CD4-positive, alpha-beta T cell (primary cell): ENCODE data around the gene KDM2B. TPM values are rescaled to one million over a fixed set of nuclear protein-coding genes. Genes with fewer than 3 reads are reported as not detected.
A peak's percentile ranks its signal among the peaks of the same experiment; 100 is the strongest.

Source experiments
- ATAC-seq: fragments of 200-7000 bp; cut with Tn5 transposase; one replicate; pipeline ENCODE4 v1.10.0; 2022; ENCODE audit warnings: mild to moderate bottlenecking; ENCODE audit not compliant: poor library complexity
- CTCF ChIA-PET: fragments of 350-600 bp; sonication (Branson Sonifier 250); formaldehyde crosslinking; loops from one replicate; lab custom pipeline; 2021; ENCODE audit warnings: antibody characterized with exemption, inconsistent platforms; lab: Charles Lee
- POLR2A ChIA-PET: fragments of 350-600 bp; sonication (Branson Sonifier 250); formaldehyde crosslinking; loops from one replicate; lab custom pipeline; 2021; ENCODE audit warnings: antibody characterized with exemption, inconsistent platforms; lab: Charles Lee
- DNase-seq, 14 experiments: peaks; one replicate each; pipeline ENCODE4 v3.0.0-alpha.2; 2013 to 2020; ENCODE audit warnings: mixed read lengths in 2 of 14
- H3K27ac ChIP-seq, 2 donors: one replicate each; pipeline versions ENCODE4 v1.5.1 to v1.7.0; 2013; ENCODE audit warnings: low read length in 2 of 2, low read depth in 1 of 2, mild to moderate bottlenecking in 1 of 2
- H3K27me3 ChIP-seq, 2 experiments: 1 replicate in 1 of 2; 2 replicates in 1 of 2; pipeline versions ENCODE4 v1.6.1 to v1.7.0; 2013; ENCODE audit warnings: low read length in 2 of 2, control low read depth in 1 of 2, mild to moderate bottlenecking in 1 of 2, moderate library complexity in 1 of 2; ENCODE audit not compliant: insufficient read depth in 2 of 2, control insufficient read depth in 1 of 2
- H3K36me3 ChIP-seq: one replicate; pipeline ENCODE4 v1.6.1; 2013; ENCODE audit warnings: low read length, control low read depth; ENCODE audit not compliant: insufficient read depth
- H3K4me1 ChIP-seq: one replicate; pipeline ENCODE4 v1.6.1; 2013; ENCODE audit warnings: low read length, control low read depth; ENCODE audit not compliant: insufficient read depth
- H3K4me3 ChIP-seq: one replicate; pipeline ENCODE4 v1.5.1; 2013; ENCODE audit warnings: mild to moderate bottlenecking, low read length, moderate library complexity
- H3K9me3 ChIP-seq, 2 experiments: 1 replicate in 1 of 2; 2 replicates in 1 of 2; pipeline versions ENCODE4 v1.6.1 to v1.7.0; 2013; ENCODE audit warnings: low read length in 2 of 2, mild to moderate bottlenecking in 2 of 2, control low read depth in 1 of 2, moderate library complexity in 1 of 2; ENCODE audit not compliant: control insufficient read depth in 1 of 2, insufficient read depth in 1 of 2
- H3K27ac Mint-ChIP-seq: one replicate; pipeline ENCODE4 v1.8.0; 2020; ENCODE audit warnings: mixed read lengths
- H3K27me3 Mint-ChIP-seq: one replicate; pipeline ENCODE4 v1.8.0; 2021; ENCODE audit warnings: mixed read lengths
- H3K36me3 Mint-ChIP-seq: one replicate; pipeline ENCODE4 v1.8.0; 2021; ENCODE audit warnings: low read depth, mixed read lengths
- H3K4me1 Mint-ChIP-seq: one replicate; pipeline ENCODE4 v1.8.0; 2021; ENCODE audit warnings: low read depth, mixed read lengths
- H3K4me3 Mint-ChIP-seq: one replicate; pipeline ENCODE4 v1.8.0; 2020; ENCODE audit warnings: mild to moderate bottlenecking, mixed read lengths
- H3K9me3 Mint-ChIP-seq: one replicate; pipeline ENCODE4 v1.8.0; 2020; ENCODE audit warnings: mixed read lengths
- CTCF ChIP-seq: fragments of 200-600 bp; IDR thresholded peaks from one replicate; pipeline ENCODE4 v1.8.0; 2022; ENCODE audit warnings: antibody characterized with exemption, mild to moderate bottlenecking
- intact Hi-C, 2 experiments: fragments of 100-400 bp; cut with DNase I in 1 of 2; cut with micrococcal nuclease in 1 of 2; formaldehyde crosslinking; loops; one replicate each; pipeline versions ENCODE4 v1.15.1 to v1.9.0; 2023 to 2025; cut with DNase I, micrococcal nuclease
- total RNA-seq, 174 experiments: library from RNA in 2 of 174; stranded (reverse) in 2 of 174; gene quantifications; one replicate each; pipeline ENCODE4 v1.2.3 and lab custom pipeline; 2021 to 2026

KDM2B gene
- total RNA-seq, 2 experiments from 2014 or later, result 60.4 to 62.6 TPM

- no peak overlapping the region for H3K27ac ChIP-seq
- H3K4me3 Mint-ChIP-seq, result no peak overlapping the region
- CTCF ChIA-PET, result interaction anchor here (1.2 kb wide), 1 partner anchor 68 kb away, joined by 4 read pairs; no protein-coding TSS in a partner anchor
- DNase-seq (peak in 2 of 14 experiments; percentile 32 to 45), ATAC-seq (no peak)
- H3K9me3 Mint-ChIP-seq, result no peaks in the 10 kb centered on the region
- peaks cover 14% of the 10 kb centered on the region for H3K4me1 ChIP-seq
- H3K27ac Mint-ChIP-seq, result no peak overlapping the region
- no peaks in the 10 kb centered on the region for H3K27me3 ChIP-seq
- peaks cover 7% of the 10 kb centered on the region for H3K4me1 Mint-ChIP-seq
- no peaks in the 10 kb centered on the region for H3K36me3 ChIP-seq
- H3K36me3 Mint-ChIP-seq, result no peaks in the 10 kb centered on the region
- intact Hi-C loops, result no loop called here
- H3K27me3 Mint-ChIP-seq, result no peaks in the 10 kb centered on the region
- no peaks in the 10 kb centered on the region for H3K9me3 ChIP-seq
- H3K4me3 ChIP-seq, result no peak overlapping the region
- POLR2A ChIA-PET, result interaction anchor here (0.7 kb wide), 1 partner anchor 29 kb away, joined by 4 read pairs; no protein-coding TSS in a partner anchor
- no peak for TF ChIP-seq CTCF
Observed at GRCh38 chr12:121620333-121620891, 39.6 kb upstream of the KDM2B start.

GRCh38 chr12:121618659-121619233 is 37.9 kb upstream of the KDM2B start:
- H3K36me3 ChIP-seq, result no peaks in the 10 kb centered on the region
- DNase-seq (no peak), ATAC-seq (no peak)
- intact Hi-C loops, result no loop called here
- H3K27ac Mint-ChIP-seq, result no peak overlapping the region
- peaks cover 11% of the 10 kb centered on the region for H3K4me1 ChIP-seq
- no peak overlapping the region for H3K27ac ChIP-seq
- POLR2A ChIA-PET, result no interaction called here
- no peaks in the 10 kb centered on the region for H3K9me3 ChIP-seq
- CTCF ChIA-PET, result interaction anchor here (1.2 kb wide), 1 partner anchor 39 kb away, joined by 6 read pairs; no protein-coding TSS in a partner anchor
- H3K4me3 ChIP-seq, result no peak overlapping the region
- no peaks in the 10 kb centered on the region for H3K36me3 Mint-ChIP-seq
- TF ChIP-seq CTCF, result no peak
- no peaks in the 10 kb centered on the region for H3K27me3 ChIP-seq
- no peaks in the 10 kb centered on the region for H3K9me3 Mint-ChIP-seq
- H3K27me3 Mint-ChIP-seq, result no peaks in the 10 kb centered on the region
- H3K4me1 Mint-ChIP-seq, result peaks cover 4% of the 10 kb centered on the region
- no peak overlapping the region for H3K4me3 Mint-ChIP-seq

- Histone ChIP-seq H3K4me3 (no peak overlapping the region), H3K27ac (no peak overlapping the region), H3K36me3 (no peaks in the 10 kb centered on the region), H3K4me1 (peaks cover 14% of the 10 kb centered on the region), H3K27me3 (no peaks in the 10 kb centered on the region), H3K9me3 (no peaks in the 10 kb centered on the region)
- Mint-ChIP-seq H3K4me3 (no peak overlapping the region), H3K27ac (no peak overlapping the region), H3K36me3 (no peaks in the 10 kb centered on the region), H3K4me1 (peaks cover 4% of the 10 kb centered on the region), H3K27me3 (no peaks in the 10 kb centered on the region), H3K9me3 (no peaks in the 10 kb centered on the region)
- ChIA-PET POLR2A (interaction anchor here (0.7 to 1.2 kb wide), 3 partner anchors 24 to 35 kb away, joined by 3 read pairs; no protein-coding TSS in a partner anchor), CTCF (interaction anchor here (0.7 to 1.2 kb wide), 2 partner anchors 136 to 1313 kb away, joined by 4 to 5 read pairs; no protein-coding TSS in a partner anchor)
- ATAC-seq, result peak; percentile 48
- intact Hi-C loops, result no loop called here
- DNase-seq, result peak in 2 of 14 experiments; percentile 28 to 46
- no peak for TF ChIP-seq CTCF
Observed at GRCh38 chr12:121614872-121615467, 34.1 kb upstream of the KDM2B start.
